Activated CD4-positive, alpha-beta T cell treated with anti-CD3 and anti-CD28 coated beads for 24 hours (primary cell): ENCODE results near the gene MARF1.
"Not testable (repeated sequence)": the region's sequence is repeated elsewhere in the genome, so short reads cannot be mapped to it uniquely, and the experiment has no call there.

Source experiments
- DNase-seq, 2 donors: peaks; one replicate each; pipeline ENCODE4 v3.0.0-alpha.2; 2020; ENCODE audit warnings: low read depth in 2 of 2

The MARF1 gene

GRCh38 chr16:15653227-15653626 is 10.3 kb upstream of the MARF1 start:
- DNase-seq, result no peak

GRCh38 chr16:15652293-15653001 is 9.5 kb upstream of the MARF1 start:
- no peak for DNase-seq

DNA sequence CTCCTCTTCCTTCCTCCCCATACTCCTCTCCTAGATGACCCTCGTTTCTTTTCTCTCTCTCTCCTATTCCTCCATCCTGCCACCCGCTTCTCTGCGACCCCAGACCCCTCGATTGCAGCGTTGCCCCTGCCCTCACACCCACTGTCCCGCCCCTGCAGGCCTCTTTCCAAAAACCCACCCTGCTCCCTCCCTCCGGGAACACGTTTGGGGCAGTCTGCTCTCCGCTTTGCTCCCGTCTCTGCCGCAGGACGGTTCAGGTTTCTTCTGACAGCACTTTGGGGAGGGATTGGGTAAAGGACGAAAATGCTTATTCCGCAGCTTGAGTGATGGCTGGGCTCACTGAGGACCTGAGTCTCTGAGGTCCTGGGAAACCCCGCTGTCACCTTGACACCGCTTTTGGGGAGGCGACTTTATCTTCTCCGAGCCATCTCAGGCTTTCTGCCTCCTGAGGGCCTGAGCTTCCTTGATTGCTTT is 7.8 kb upstream of the MARF1 start:
- peak in 1 of 2 donors; percentile 25 for DNase-seq

DNA sequence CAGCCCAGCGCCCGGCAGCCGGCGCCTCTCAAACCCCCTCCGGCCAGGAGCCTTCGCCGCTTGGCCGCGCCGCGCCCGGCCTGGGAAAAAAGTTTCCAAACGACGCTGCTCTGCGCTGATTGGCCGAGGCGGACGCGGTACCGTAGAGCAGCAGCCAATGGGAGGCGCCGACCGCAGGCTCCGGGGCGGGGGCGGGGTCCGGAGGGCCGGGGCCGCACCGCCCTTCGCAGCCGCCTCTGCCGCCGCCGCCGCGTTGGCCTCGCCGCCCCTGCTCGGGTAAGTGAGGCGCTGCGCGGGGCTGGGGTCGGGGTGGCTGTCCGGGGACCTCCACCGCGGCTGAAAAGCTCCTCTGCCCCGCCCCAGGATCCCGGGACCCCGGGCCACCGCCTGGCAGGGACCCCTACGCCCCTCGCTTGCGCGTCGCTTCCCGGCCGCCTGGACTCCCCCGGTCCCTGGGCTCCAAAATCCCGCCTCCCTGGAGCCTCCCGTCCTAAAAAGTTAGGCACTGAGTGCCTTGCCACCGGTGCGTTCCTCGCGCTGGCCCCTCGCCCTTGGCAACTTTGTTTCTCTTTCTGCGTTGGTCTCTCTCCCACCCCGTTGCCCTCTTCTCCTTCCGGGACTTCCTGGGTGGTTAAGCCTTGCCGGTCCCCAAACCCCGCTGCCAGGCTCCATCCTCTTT is 7.2 kb upstream of the MARF1 start, which contains the start of gene NDE1:
Gene NDE1, plus strand, starts transcription at position 227 of the 679 bp plus-strand sequence. CDS start 14,534 bp downstream, outside the sequence.
- peak; percentile 75 to 80 for DNase-seq

DNA sequence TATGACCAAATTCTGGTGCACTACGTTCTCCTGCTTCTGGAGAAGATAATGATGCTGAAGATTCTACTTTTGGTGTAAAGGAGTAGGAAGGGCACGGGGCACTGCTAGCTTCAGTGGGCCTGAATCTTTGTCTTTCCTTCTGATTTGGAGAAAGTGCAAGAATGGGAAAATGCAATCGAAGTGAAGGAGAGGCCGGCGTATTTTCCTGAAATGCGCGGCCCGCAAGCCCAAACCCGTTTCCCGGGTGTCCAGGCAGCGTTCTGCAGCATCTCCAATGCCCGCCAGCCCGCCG is 6.7 kb upstream of the MARF1 start:
- DNase-seq, result no peak

DNA sequence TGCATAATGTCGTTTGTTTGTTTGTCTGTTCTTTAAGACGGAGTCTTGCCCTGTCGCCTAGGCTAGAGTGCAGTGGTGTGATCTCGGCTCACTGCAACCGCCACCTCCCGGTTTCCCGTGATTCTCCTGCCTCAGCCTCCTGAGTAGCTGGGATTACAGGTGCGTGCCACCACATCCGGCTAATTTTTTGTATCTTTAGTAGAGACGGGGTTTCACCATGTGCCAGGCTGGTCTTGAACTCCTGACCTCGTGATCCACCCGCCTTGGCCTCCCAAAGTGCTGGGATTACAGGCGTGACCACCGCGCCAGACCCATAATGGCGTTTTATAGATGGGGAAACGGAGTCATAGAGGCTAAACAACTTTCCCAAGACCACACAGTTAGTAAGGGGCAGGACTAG is 6.4 kb upstream of the MARF1 start:
- not testable (repeated sequence) for DNase-seq

DNA sequence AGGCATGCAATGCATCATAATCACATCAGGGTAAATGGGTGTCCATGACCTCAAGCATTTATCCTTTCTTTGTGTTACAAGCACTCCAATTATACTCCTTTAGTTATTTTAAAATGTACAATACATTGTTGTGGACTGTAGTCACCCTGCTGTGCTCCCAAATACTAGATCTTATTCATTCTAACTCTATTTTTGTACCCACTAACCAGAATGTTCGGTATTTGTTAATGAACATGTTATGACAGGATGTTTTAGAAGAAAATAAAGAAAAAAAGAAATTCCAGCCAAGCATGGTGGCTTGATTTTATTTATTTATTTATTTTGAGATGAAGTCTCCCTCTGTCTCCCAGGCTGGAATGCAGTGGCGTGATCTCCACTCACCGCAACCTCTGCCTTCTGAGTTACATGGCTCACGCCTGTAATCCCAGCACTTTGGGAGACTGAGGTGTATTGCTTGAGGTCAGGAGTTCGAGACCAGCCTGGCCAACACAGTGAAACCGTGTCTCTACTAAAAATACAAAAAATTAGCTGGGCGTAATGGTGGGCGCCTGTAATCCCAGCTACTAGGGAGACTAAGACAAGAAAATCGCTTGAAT is 5.3 kb upstream of the MARF1 start:
- DNase-seq, result no peak

DNA sequence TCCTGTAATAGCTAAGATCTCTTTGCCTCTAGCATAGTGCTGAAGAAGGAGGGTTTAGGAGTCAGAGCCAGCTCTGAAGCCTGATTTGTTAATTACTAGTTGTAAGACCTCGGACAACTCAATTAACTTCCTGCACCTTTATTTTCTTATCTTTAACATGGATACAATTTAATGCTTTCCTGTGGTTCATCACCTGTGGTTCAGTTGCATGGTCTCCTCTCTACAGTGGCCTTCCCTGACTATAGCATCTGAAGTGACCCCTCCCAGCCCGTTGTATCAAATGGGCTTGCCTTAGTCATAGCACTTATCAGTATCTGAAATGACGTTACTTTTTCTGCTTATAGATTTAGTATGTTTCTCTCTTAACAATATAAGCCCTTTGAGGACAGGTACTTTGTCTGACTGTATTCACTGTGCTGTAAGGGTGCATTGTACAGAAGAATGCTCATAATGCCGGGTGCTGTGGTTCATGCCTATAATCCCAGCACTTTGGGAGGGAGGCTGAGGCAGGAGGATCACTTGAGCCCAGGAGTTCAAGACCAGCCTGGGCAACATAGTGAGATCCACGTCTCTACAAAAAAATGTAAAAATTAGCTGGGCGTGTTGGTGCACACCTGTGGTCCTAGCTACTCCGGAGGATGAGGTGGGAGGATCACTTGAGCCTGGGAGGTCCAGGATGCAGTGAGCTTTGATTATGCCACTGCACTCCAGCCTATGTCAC is 4.5 kb upstream of the MARF1 start:
- DNase-seq, result no peak

- DNase-seq, result not testable (repeated sequence)
Observed at GRCh38 chr16:15646557-15647293, 3.8 kb upstream of the MARF1 start.

GRCh38 chr16:15644962-15645465 is 2.1 kb upstream of the MARF1 start:
- DNase-seq, result not testable (repeated sequence)

DNA sequence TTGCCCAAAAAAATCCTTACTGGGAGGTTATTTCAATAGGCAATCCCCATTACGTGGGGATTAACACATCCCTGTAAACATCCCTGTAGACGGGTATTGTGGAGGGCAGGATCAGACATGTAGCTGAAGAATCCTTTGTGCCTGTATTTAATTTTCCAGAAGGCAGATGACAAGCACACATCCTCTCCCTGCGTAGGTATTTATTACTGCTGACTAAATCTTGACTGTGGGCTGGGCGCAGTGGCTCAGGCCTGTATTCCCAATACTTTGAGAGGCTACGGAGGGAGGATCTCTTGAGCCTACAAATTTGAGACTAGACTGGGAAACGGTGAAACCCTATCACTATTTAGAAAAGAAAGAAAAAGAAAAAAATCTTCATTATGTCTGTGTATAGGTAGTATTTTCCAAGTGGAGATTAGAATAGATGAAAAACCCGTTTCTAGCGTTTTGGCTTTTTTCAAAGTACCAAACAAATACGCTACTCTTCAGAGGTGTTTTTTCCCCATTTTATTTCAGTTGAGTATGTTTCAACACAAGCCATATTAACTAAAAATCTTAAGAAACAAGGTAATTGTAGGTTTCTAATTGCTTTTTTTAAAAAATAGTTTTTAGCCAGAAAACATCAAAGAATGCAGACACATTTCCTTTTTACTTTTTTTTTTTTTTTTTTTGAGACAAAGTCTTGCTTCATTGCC is 1.5 kb upstream of the MARF1 start:
- DNase-seq, result no peak

DNA sequence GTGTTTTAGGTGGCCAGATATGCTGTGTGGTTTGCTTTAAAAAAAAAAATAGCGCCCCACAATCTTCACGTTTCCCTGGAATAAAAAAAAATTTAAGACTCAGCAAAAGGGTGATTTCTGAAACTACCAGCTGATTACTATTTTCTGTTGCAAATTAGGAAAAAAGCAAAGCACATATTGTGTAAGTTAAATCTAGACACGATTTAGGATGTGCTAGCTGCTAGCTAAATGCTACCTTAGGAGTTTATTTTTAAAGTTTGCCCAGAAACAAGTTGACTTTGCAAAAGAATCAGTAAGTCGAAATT is 944 bp upstream of the MARF1 start:
- DNase-seq, result no peak

GRCh38 chr16:15642557-15643047 is 352 bp downstream of the MARF1 start:
- peak; percentile 41 to 61 for DNase-seq

- DNase-seq, result no peak
Observed at GRCh38 chr16:15641753-15642556, 999 bp downstream of the MARF1 start.

DNA sequence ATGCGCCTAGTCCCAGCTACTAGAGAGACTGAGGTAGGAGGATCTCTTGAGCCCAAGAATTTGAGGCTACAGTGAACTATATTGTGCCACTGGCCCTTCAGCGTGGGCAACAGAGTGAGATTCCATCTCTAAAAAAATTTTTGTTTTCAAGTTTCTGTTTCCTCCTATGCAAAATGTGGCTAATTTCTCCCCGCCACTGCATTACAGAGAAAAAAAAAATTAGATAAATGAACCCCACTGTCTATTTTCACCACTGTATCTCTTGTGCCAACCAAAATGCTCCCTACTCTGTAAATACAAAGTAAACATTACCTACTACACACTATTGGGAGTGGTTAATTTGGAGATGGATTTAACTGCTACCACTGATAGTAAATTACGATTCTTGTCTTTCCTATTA is 2.0 kb downstream of the MARF1 start:
- no peak for DNase-seq

- DNase-seq, result no peak
Observed at GRCh38 chr16:15639061-15639568, 3.8 kb downstream of the MARF1 start.

DNA sequence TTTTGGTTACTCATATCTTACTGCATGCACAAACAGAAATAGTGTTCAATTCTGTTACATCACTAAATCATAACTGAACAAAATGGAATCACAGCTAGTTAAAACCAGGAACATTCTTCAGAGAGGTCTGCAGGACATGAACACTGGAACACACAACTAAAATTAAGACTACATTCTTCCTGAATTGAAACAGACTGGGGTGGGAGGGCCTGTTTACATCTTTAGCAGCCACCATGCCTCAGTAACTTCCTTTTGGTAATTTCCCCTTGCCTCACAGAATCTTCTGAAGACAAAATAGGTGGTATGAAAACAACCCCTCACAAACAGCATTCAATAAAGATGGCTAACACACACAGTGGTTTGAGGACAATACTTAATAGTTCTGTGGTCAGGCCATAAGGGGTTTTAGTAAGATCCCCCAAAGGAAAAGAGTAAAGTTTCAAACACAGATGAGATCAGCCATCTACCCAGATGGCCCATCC is 6.5 kb downstream of the MARF1 start:
- DNase-seq, result no peak

DNA sequence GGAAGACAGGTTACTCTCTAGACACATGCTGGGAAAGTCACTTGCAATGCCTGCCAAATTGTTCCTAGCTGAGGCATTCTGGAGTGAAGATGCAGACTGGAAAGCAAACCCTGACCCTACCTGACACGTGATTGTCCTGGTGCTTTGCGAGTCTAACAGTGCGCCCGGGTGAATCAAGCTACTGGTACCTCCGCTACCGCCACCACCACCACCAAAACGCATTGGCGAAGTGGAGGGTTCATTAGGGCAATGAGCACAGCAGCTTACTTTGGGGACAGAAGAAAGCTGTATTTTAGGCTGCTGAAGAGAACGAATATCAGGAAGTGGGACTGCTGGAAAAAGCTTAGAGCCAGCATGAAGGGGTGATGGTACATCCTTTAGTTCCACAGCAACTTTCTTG is 7.0 kb downstream of the MARF1 start:
- no peak for DNase-seq

- DNase-seq, result no peak
Observed at GRCh38 chr16:15631730-15632409, 11.1 kb downstream of the MARF1 start.
